Measurements from ENCODE around the gene AGXT.

Gene AGXT

GRCh38 chr2:240898108-240898730 is 29.6 kb downstream of the AGXT start:
- no peak for DNase-seq (ENCODE audit: low spot score)

GRCh38 chr2:240898731-240899467 is 30.3 kb downstream of the AGXT start:
- DNase-seq (ENCODE audit: low spot score), result no peak

DNA sequence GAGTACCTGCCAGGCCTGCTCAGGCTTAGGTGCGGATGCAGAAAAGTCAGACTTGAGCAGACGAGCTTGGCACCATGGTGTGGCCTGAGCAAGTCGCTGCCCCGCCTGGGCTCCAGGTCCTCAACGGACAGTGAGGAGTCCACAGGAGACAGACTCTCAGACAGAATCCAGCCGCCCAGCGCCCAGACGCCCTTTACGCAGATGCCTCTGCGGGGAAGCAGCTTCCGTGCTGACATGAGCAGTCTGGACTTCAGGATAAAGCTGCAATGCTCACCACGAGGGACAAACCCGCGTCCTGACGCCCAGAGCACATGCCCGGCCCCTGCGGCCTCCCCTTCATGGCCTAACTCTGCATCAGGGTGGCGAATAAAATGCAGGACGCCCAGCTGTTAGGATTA is 30.8 kb downstream of the AGXT start:
- DNase-seq (ENCODE audit: low spot score), result no peak

DNA sequence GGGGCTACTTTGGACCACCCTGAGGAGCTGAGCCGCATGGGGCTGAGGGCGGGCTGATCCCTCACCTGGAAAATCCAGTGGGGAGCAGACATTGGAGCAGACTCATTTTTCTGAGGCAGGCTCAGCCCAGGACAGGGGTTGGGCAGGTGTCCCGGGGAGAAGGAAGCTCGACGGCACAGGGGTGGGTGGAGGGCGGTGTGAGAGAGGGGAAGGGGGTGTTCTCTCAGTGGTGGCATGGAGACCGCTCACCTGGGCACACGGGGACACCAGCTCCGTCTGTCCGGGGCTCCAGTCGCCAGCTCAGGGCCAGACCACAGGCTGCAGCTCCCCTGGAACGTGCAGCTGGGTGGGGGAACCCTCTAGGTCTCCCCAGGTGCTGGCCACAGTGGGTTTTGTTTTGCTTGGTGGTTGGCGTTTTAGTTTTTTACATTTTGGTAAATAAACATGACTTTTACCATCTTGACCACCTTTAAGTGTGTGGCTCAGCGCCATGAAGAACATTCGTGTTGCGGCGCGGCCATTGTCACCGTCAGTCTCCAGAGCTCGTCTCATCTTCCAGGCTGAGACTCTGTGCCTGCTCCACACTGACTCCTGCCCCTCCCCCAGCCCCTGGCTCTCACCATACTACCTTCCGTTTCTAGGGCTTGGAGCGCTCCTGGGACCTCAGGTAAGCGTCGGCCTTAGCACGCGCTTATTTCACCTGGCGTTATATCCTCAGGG is 31.7 kb downstream of the AGXT start:
- no peak for DNase-seq (ENCODE audit: low spot score)

DNA sequence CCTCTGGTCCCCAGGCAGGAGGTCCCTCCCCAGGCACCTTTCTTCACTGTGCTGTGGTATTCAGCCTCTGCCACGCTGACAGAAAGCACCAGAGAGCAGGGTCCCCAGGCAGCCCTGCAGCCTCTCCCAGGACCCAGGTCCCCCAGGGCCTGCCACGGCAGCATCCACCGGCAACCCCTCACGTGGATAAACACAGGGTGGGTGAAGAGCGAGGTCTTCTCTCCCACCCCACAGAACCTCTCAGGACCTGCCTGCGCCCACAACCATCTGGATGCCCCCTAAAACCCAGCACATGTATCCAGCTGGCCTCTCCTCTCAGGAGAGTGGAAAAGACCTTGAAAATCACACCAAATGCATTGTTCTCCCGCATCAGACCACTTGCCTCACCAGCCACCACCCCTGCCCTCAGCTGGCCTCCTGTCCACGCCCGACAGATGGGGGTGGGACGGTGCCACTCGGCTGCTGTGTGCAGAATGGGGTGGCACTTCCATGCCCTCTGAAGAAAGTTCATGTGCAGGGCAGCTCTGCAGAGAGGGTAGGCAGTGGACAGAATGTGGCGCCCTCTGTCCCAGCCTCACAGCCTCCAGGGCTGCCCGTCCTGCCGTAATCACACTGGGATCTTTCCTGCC is 33.5 kb downstream of the AGXT start:
- DNase-seq (ENCODE audit: low spot score), result no peak

- DNase-seq (ENCODE audit: low spot score), result peak; percentile 37
These were observed 34.0 kb downstream of the AGXT start for GRCh38 chr2:240902615-240903041.

GRCh38 chr2:240903191-240904060 is 34.8 kb downstream of the AGXT start:
- no peak for DNase-seq (ENCODE audit: low spot score)

GRCh38 chr2:240904216-240905175 is 35.9 kb downstream of the AGXT start:
- DNase-seq (ENCODE audit: low spot score), result no peak

DNA sequence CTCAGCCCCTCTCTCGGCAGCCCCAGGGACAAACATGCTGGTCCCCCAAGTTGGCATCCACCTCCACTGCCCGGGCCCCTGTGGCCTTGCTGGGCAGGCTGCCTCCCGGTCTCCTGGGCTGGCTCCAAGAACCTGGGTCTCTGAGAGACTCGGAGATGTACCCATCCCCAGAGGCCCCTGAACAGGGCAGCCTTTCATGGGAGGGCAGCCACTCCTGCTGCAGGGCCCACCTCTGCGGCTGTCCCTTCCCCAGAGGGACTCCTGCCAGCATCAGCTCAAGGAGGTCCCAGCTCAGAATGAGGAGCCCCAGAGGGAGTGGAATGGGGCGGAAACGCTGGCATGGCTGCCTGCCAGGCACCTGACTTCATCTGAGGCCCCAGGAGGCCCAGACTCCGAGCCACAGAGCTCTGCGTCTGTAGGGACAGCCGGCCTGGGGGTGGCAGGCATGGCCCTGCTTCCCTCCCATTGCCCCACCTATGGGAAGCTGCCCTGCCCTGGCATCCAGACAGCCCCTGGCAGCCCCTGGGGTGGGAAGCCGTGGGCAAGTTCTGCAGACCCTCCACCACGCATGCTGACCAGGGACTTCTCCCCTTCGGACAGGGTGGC is 36.7 kb downstream of the AGXT start:
- DNase-seq (ENCODE audit: low spot score), result no peak

DNA sequence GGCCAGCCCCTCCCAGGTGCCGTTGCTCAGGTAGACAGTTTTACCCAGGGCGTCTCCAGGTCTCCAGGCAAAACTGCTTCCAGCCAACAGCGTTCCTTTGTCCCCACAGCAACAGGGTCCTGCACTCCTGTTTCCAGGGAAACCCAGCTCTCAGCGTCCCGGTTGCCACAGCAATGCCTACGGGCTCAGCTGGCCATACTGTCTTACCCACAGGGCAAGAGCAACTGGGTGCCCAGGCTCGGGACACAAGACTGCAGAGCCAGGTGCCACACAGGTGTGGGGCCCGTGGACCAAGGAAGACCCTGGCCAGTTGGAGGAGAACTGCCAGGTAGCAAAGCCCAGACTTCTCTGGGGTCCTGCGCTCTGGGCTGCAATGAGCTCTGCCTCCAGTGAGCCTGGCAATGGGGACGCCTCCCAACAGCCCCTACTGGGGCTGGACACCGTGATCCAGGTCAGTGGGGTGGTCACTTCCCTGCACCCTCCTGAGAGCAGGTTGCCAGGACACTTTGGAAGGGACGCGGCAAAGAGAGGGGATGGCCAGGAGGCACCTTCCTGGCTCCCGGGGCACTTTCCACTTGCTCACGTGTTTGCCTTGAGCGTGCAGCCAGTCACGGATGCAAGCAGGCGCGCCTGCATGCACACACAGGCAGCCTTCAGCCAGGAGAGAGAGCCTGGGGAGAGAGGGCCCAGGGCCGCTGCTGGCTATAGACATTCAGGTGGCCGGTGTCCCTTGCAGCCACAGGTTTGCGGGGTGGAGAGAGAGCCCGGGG is 37.7 kb downstream of the AGXT start, which contains the start of gene CROCC2:
Gene CROCC2 (plus strand): TSS at position 196 of the 770 bp plus-strand sequence. CDS start 178 bp downstream, at position 374.
- no peak for DNase-seq (ENCODE audit: low spot score)

DNA sequence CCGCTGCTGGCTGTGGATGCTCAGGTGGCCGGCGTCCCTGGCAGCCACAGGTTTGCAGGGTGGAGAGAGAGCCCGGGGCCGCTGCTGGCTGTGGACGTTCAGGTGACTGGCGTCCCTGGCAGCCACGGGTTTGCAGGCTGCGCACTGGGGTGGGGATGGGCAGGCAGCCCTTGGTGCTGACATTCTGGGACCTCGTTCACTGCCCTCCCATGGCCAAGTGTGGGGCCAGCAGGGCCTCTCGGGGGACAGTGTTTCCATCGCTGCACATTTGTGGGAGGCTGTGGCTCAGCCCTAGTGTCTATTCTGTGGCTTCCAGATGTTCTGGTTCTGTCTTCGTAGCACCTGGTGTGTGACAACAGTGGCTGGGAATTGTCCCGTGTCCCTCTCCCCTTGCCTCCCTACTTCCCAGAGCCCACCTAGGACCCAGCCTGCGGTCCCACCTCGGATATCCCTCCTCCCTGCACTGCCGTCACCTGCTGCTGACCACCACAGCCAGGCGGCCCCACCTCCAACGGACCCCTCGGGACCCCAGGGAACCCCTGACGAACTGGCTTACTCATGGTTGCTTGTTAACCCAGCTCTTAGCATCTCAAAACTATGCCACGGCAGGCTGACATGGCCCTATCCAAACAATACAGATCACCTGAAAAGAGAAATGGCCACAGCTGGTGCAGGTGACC is 38.4 kb downstream of the AGXT start:
- no peak for DNase-seq (ENCODE audit: low spot score)

DNA sequence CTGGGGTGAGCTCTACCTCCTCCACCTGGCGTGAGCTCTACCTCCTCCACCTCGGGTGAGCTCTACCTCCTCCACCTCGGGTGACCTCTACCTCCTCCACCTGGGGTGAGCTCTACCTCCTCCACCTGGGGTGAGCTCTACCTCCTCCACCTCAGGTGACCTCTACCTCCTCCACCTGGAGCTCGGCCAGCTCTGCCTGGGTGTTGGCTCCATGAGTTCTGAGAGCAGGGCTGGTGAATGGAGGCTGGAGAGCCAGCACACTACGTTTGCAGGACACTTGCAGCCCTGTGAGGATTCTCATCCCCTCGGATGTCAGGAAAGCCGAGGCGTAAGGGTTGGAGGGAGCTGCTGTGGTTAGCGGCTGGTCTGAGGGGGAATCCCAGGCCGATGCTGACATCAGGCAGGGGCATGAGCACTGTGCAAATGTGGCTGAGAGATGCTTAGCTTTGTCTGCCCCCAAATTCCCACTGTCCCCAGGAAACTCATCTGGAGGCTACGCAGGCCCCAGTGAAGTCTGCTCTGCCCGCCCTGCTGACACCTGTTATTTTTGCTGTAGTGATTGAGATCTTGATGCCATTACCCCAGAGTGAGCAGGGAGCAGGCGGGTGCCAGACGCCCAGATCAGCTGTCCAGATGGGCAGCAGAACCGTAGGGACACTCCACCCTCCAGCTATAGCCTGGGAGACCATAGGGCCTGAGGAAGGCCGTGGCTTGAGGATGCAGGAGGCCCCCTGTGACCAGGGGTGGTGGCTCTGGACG is 40.8 kb downstream of the AGXT start:
- DNase-seq (ENCODE audit: low spot score), result no peak

GRCh38 chr2:240911641-240912265 is 43.1 kb downstream of the AGXT start:
- no peak for DNase-seq (ENCODE audit: low spot score)

DNA sequence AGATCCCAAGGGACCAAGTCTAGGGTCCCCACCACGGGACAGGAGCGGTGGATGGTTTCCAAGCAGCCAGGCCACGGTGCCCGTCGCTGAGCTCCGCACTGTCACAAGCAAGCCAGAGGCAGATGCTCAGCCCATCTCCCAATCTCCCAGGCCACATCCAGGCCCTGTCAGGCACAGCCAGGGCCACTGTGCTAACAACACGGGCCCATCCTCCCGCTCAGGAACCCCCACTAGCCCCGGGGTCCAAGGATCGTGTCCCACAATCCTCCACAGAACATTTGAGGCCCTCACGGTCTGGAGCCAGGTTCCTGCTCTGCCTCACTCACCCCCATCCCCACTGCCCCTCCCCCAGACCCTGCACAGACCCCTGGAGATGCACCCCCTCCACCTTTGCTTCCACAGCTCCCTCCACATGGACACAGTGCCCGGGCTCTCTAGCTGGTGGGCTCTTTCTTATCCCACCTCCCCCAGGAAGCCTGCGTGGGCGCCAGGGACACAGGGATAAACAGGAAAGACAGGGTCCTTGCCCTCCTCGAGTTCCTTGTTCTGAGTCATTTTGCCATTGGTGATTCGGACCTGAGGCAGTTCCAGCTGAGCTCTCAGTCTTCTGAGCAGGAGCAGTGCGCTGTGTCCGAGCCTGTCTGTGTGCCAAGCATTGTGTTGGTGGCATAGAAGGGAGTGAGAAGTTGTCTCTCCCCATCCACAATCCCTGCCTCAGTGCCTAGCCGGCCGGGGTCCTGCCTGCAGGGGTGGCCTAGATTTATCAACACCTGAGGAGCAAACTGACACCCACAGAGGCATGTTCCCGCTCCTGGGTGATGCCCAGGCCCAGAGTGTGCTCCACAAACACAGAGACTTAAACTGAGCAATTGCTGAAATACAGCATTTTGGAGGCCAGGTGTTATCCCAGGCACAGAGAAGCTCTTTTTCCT is 44.5 kb downstream of the AGXT start:
- no peak for DNase-seq (ENCODE audit: low spot score)

DNA sequence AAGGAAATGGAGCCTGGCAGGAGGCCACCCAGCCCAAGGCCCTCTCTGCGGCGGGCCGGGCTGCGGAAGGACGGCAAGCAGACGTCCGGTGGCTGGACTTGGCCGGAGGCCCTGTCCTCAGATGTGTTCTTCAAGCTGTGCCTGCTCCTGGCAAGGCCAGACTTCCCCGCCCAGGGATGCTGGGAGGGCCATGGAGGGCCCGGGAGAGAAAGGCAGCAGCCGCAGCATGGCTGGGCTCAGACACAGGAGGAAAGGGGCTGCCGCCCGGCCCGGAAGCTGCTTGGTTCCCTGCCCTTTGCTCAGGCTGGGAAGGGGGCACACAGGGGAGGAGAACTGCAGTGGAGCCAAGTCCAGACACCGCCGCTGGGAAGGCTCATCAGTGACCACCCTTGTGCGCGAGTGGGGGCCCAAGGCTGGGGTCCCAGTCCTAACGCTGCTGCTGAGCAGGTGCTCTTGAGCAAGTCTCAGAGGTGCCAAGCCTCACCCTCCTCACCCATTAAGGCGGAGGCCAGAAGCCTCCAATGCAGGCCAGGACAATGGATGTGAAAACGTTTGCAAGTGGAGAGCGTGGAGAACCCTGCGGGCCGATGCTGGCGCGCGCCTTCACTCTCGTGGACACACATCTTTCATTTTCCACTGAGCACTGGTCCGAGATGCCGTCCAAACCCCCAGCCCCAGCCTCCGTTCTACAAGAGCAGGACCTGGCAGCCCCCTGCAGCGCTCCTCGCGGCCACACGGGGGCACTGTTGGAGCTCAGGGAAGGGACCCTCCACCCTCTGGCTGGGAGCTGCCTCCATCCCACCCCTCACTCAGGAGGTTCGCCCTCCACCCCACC is 45.4 kb downstream of the AGXT start:
- DNase-seq (ENCODE audit: low spot score), result peak; percentile 59

All from SK-N-DZ (cell line).